Amniotic epithelial cell (primary cell): ENCODE data around the gene PCNX2.

ENCODE experiments used
- DNase-seq: peaks from one replicate; pipeline ENCODE4 v3.0.0-alpha.2; 2010; ENCODE audit warnings: low read depth

Gene PCNX2

DNA sequence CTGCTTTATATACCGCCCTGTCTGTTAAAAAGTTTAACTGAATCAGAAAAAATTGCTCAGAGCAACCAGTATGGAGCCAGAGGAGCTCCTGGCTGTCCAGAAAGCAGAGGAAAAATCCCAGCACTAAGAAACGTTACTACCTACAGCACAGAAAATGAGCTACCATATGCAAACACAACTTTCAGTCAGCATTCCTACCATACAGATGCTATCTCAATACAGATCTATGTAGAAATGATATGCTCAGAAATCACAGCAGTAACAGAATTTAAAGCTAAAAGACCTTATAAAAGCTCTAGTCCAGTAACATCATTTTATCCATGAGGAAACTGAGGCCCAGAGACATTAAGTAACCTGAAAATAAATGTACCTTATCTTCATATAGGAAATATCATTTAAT lies 38.7 kb downstream of the PCNX2 start:
- DNase-seq, result no peak

DNA sequence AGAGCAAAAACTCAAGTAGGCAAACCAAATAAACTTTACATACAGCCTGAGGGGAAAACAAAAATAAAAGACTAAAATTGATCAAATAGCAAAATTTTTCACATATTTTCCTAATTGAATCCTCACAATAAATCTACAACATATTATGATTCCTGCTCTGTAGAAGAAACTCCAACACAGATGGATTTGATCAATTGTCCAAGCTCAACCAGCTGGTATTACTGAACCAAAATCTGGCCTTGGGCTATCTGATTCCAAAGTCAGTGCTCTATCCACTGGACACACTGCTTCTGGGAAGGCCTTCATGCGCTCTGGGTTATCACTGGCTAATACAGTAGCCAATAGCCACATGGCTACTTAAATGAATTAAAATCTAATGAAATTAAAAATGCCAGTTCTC lies 39.3 kb downstream of the PCNX2 start:
- DNase-seq, result no peak

DNA sequence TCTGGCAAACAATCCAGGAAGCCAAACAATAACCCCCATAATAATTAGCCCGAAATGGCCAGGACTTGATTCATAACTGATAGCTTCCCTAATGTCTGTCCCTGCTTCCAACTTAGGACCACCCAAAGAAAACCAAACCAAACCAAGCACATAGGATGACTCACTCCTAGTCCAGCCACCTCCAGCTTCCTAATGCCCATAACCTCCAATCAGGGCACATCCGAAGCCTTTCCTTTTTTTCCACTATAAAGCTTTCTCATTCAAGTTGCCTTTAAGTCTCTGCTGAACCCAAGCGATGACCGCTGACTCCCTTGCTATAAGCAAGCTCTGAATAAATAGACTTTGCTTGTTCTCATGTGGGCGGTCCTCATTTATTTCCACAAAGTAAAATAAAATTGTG lies 40.4 kb downstream of the PCNX2 start:
- no peak for DNase-seq

DNA sequence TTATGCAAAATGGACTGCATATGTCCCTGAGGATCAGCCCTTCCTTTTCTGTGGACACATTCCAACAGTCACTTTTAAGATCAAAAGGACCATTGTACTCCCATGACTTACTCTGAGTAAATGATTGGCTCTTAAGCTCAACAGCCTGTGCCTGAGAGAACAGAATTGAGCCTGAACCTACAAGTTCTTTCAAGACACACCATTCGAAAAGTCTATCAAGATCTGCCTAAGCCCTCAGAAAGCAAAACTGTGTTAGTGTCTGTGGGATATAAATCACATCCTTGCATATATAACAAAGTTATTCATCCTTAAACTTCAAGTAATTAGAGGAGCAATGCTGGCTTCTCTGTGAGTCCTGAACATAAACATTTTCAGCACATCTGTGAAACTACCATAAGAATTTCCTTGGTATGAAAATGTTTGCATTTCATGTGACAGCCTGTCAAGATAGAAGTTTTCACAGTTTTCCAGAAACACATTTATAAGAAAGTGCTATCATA lies 41.6 kb downstream of the PCNX2 start:
- DNase-seq, result no peak

DNA sequence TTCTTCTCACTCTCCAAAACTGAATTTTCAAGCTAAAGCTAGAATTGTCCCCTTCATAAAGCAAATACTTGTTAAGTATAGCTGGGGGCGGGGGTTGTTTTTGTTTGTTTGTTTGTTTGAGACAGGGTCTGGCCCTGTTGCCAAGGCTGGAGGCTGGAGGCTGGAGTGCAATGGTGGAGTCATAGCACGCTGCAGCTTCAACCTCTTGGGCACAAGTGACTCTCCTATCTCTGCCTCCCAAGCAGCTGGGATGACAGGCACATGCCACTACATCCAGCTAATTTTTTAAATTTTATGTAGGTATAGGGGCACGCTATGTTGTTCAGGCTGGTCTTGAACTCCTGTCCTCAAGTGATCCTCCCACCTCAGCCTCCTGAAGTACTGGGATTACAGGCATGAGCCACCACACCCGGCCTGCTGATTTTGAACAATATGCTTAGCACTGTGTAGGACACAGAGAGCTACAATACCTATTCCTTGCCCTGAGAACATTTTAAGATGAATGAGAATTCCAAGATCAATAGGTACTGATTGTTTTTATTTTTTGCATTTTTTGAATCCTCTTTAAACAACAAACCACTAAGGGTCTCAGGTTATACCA lies 42.2 kb downstream of the PCNX2 start:
- DNase-seq, result no peak

DNA sequence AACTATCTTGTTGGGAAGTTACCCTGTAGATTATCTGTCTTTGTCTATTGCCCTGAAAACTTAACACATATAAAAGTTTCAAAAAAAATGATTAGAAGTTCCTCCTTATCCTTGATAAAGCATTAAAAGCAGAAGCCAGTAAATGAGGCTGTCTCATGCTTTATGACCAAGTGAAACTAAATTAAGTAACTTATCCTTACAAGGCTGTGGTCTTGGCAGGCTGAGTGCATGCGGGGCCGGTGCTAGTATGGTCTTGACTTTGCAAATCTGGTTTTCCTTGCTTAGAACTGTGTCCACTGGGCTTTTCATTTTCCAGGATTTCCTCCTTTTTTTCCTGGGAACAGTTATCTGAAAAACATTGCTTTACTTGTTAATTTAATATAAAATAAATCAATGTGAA lies 43.1 kb downstream of the PCNX2 start:
- DNase-seq, result no peak

DNA sequence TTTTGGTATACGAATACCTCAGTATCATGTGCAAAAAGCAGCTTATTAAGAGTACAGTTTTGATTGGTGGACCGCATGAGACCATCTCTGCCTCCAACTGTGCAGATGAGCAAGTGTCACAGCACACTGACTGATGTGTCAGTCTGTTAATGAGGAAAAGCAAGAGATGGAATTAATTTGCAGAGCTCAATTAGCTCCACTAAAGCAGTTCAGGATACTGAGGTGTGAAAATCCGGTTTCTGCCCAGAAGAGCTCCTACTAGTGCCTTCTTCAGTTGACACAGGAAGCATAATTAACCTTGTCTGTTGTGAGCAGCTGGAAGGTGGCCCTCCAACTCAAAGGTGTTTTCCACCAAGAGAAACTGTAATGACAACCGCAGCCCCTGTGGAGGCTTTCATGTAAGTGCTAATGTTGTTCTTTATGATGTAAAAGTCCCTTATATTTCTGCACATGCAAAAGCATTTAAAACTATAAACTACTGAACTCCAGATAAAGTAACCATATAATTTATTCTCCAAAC lies 44.3 kb downstream of the PCNX2 start:
- no peak for DNase-seq

DNA sequence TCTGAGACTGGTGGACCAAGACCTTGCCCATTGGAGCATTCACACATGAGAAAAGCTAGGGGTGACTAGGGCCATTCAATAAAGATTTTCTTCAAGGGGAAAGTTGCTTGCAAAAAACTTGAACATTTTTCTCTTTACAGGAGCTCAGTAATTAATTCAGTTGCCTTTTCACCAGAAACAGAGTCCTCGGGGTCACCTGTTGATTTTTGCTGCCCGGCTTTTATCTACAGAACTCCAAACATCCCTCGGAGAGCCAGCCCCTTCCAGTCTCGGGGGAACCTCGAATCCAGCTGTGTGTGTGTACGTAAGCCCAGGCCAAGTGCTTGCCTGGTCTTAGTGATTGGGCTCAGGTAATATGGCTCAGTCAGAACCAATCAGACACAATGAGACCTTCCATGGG lies 47.5 kb downstream of the PCNX2 start:
- no peak for DNase-seq

DNA sequence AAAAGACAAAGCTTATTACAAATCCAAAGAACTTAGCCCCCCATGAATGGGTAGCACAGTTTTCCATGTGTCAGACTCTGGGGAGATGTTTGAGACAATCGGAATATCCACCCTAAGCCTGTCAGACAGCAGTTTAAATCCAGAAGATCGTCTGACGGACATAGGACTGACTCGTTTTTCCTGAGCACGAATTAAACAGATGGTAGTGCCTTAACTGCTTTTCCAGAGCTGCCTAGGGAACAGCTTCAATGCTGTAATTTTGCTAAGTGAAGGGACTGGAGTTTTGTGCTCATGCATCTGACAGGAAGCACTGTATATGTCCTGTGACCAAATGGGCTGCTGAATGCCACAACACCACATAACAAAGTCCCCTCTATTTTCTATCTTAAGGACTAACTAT lies 48.6 kb downstream of the PCNX2 start:
- no peak for DNase-seq

DNA sequence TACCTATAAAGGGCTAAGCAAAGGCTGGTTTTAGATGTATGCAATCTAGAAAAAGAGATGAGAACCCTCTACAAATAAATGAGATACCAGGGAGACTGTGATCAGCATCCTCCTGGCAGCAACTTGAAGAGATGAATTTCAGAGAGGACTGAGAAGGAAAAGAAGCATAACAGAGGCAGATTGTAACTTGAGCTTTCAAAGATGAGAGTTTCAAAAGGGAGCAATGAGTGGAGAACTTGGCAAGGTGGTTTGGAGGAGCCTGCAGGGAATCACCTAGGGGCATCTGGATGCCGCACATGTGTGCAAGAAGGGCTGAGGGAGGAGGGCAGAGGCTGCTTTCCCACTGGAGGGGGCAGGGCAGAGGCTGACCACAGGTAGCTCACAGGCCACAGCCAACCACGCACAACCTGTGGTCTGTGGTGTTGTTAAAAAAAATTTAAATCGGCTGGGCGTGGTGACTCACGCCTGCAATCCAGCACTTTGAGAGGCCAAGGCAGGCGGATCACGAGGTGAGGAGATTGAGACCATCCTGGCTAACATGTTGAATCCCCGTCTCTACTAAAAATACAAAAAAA lies 50.2 kb downstream of the PCNX2 start:
- DNase-seq, result peak; percentile 34

DNA sequence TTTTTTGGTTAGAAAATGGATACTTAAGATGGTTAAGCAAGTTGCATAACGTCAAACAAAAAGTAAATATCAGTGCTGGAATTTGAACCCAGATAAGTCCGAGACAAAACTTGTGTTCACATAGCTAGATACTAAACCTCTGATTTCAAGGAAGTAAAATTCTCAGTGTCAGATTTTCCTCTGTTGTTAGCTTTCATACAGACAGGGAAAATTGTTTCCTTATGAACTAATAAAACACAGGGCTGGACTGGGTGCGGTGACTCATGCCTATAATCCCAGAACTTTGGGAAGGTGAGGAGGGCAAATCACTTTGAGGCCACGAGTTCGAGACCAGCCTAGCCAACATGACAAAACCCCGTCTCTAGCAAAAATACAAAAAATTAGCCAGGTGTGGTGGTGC lies 51.3 kb downstream of the PCNX2 start:
- peak; percentile 91 for DNase-seq

DNA sequence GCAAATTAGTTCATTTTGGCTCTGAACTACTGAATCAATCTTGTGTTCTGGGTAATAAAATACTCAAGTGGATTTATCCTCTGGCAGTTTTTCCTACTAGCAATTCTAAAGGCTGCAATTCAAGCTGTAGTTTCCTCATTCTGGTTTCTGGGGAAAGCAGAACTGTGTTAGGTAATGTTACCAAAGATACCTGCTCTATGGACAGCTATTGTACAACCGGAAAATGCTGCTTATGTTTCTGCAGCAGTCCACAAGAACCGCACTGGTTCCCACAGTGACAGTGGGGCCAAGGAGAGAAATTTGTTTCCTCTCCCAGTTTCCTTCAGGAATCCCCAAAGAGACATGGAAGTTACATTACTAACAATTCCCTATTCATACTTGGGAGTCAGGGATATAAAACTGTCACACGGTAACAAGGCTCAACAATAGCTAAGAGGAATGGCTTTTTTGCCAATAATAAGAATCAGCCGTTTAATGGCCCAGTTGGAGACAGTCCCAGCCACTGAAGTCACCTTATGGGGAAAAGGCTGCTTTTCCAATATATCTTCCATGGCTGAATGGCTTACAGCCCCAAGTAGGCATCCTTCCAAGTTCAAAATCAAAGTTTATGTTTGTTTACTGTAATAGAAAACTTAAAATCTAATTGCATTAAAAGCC lies 52.6 kb downstream of the PCNX2 start:
- DNase-seq, result peak; percentile 27

DNA sequence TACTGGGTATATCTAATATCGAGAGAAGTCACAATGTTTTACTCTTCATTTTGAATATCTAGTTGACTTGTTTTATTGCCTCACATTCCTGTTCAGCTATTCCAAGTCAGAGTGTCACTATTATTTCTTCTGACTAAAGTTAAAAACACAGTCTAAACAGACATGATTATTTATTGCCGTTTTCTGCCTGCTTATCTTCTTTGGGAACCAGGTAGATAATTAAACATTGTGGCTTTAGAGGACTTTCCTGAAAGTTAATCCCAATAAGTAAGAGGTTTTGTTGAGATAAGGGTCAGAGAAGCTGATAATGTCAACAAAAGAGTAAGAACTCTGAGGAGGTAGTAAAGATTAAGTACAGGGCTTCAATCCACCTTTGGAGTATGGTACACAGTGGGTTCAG lies 53.8 kb downstream of the PCNX2 start:
- DNase-seq, result no peak

DNA sequence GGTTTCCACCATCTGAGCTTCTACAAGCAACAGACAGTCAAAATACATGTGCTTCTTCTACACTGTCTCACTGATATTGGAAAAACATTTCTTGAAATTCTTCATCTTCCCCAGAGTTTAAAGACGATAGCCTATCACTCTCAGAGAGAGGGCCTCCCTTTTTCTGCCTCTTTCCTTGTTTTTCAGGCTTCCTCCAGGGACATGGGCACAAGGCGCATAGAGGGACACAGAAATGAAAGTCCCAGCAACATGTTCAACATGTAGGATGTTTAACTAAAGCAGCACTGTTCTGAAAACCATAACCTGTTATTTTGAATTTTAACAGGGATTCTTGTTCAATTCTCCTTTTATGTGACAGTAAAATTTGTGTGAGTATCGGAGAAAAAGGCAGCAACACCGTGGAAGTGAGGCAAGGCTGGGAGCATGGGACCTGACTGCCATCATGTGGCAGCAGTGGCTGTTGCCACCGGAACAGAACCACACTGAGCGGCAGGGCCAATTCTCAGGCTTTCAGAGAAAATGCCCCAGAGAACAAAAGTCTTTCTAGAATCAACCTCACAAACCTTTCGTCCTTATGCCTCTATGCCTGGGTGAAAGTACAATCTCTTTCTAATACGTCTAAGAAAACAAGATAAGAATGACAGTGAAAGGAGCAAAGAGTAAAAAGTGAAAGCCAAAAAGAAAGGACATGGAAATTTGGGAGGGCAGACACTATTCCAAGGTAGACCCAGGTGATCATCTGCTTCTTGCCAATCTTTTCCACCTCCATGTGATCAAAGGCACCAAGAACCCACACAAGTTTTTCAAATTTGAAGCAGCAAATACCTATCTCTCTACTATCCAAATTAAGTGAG lies 54.5 kb downstream of the PCNX2 start:
- peak; percentile 27 for DNase-seq

DNA sequence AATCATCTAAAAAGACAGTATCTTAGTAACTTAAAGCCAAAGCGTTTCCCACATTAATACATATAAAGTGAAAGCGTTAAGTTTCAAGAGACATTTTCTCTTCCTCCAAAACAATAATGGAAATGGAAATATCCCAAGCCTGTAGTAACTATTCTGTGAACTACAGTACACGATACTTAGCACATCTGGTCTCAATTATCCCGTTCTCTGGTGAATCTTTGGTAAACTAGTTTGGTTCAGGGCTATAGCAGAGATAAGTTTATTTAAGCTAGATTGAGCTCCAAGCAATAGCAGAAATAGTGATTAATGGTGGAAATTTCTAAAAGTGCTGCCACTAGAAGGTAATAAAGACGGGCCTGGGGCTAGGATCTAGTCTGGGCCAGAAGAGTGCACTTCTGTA lies 55.2 kb downstream of the PCNX2 start:
- no peak for DNase-seq

DNA sequence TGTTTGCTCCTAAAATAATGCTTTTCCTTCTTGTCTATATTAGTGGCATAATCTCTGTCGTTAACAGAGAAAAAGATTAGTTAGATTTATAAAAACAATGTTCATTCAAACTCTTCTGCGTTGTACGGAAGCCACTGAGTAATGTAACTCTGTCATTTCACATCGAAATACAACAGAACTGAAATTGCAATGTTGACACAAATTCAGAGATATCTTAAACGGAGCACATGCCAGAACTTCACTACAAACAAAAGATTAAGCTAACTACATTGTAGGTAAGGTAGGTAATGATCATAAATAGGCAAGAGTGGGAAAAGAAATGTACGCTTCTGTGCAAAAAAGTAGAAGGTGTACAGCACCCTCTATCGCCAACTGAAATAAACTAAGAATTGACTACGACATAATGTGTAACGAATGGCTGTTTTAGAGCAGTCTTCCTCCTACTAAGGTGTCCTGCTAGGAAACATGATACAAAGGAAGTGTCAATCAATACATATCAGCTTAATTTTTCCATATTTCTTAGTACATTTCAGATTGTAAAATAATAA lies 56.6 kb downstream of the PCNX2 start:
- peak; percentile 48 for DNase-seq

DNA sequence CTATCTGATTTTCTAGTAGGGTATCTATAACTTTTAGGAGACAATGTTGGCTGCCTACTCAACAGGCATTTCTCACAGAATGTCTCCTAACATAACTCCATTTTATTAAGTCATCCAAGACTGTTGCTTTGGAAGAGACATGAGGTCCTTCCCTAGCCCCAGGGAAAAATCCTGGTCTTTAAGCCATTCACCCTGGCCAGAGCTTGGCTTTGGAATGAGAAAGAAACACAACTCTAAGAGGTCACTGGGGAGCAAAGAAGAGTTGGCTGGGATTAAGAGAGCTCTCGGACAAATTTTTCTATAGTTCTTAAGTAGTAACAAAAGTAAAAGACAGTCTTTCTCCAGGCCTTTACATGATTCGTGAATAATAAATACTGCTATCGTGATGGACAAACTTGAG lies 57.9 kb downstream of the PCNX2 start:
- DNase-seq, result no peak

DNA sequence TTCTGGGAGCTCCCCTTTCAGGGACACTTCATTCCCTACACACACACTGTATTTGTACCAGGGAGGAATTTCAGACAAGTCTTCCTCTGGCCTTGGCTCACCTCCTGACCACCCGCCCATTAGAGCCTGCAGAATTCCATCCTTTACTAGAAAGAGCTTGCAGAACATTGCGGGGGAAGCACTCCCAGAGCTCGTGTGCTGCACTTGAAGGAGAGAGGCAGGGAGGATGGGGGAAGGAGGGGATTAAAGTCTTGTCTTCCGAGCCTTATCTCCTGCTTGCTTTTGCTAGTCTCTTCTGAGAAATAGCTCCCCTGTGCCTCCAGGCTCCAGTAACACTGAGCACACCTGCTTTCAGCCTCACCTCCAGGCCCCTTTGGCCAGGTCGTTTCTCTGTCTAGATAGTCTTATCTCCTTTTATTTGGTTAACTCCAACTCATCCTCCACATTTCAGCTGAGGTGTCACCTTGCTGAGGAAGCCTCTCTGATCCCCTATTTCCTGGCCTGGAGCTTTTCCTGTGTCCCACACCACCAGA lies 62.0 kb downstream of the PCNX2 start:
- DNase-seq, result peak; percentile 78

DNA sequence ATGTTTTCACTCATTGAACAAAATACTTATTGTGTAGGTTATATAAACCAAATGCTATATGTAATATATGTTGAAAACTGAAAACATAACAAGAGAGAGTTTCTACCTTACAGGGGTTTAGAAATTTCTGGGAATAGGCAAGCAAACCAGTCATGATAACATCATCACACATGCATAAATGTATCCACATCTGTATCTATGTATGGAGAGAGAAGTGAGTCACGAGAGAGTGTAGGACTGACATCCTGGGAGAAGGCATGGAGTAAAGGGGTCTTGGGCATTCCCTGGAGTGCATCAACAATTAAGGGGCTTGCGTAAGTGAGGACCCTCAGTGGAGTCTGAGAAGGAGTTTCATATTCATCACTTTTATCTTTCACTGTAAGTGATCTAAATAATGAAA lies 65.5 kb downstream of the PCNX2 start:
- no peak for DNase-seq

DNA sequence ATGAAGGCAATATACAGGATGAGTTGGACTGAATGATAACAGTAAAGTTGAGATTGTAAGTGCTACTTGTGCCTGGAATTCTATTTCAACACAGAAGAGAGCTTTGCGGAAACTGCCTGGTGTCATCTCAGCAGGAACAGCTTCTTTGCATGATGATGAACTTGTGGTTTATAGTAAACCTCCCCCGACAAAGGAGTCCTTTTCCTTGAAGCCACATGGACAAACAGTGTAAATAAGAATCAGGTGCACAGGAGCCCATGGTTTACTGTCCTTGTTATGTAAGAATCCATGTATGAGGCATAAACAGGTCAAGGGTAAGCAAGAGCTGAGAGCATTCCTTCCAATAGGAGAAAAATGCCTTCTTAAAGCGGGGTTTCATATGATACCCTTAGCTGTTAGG lies 66.2 kb downstream of the PCNX2 start:
- peak; percentile 33 for DNase-seq

DNA sequence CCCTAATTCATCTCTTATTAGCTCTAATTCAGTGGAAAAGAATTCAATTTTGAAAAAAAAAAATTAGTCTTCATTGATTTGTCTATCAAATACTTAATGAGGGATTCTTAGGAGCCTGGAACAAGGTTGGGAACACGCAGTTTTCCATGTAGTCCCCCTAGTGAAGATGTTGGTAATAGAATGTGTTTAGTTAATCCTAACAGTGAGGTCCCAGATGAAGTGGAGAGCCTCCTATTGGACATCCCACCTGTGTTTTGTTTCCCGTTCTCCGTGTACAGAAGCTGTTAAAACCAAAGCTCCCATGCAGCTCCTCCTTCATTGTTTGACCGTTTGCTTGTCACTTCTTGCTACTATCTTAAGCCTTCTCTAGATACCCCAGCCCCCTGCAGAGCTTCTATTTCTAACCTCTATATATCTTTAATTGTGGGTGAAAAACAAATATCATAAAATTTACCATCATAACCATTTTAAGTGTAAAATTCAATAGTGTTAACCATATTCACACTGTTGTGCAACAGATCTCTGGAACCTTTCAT lies 67.5 kb downstream of the PCNX2 start:
- no peak for DNase-seq

DNA sequence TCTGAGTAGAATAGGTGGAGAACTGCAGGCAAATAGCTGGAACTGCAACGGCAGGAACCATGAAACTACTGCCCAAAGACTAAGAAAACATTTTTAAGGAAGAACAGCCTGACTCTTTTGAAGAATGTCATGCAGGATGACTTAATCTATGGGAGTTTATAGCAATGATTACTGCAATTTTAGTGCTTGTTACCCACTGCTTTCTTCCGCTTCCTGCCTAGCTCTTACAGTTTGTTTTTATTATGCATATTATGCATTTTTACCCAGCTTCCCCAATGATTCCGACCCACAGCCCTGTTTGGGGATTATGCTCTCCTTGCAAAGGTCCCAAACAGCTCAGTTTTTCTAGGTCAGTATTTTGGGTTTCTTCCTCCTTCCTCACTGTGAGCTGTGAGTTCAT lies 71.2 kb downstream of the PCNX2 start:
- no peak for DNase-seq
